GM12873 (cell line): ENCODE results near the gene CENPS.

ENCODE experiments used
- TF ChIP-seq, protein P1 (sequence below): IDR thresholded peaks from 2 replicates; pipeline ENCODE4 v1.5.1; 2012; ENCODE audit warnings: low read depth, mild to moderate bottlenecking, moderate library complexity, low read length, control low read depth; ENCODE audit not compliant: insufficient read depth; ENCODE audit errors: missing control alignments

Gene CENPS

DNA sequence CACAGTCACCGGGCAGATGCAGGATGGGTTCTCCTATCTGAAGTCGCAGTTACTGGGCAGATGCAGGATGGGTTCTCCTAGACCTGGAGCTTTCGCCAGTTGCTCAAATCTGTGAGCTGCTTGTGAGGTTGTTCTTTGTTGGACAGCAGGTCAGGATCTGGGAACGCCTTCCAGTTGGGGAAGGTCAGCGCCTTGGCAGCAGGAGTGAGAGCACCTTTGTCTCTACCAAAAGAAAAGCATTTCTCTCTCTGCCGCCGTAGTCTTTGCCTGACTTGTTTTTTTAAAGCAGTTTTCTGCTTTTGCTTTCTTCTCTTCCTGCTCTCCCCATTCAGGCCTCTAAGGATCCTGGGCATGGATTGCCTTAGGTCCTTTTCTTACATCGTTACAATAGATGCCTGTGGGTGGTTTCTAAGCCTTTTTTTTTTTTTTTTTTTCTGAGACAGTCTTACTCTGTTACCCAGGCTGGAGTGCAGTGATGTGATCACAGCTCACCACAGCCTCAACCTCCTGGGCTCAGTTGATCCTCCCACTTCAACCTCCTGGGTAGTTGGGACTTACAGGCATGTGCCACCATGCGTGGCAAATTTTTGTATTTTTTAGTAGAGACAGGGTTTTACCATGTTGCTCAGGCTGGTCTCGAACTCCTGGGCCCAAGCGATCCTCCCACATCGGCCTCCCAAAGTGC lies 60.2 kb downstream of the CENPS start:
- TF ChIP-seq, protein P1, sequence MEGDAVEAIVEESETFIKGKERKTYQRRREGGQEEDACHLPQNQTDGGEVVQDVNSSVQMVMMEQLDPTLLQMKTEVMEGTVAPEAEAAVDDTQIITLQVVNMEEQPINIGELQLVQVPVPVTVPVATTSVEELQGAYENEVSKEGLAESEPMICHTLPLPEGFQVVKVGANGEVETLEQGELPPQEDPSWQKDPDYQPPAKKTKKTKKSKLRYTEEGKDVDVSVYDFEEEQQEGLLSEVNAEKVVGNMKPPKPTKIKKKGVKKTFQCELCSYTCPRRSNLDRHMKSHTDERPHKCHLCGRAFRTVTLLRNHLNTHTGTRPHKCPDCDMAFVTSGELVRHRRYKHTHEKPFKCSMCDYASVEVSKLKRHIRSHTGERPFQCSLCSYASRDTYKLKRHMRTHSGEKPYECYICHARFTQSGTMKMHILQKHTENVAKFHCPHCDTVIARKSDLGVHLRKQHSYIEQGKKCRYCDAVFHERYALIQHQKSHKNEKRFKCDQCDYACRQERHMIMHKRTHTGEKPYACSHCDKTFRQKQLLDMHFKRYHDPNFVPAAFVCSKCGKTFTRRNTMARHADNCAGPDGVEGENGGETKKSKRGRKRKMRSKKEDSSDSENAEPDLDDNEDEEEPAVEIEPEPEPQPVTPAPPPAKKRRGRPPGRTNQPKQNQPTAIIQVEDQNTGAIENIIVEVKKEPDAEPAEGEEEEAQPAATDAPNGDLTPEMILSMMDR = no peak
